GM19351 (cell line): ENCODE measurements around the gene SIGLEC8.
"Not testable (repeated sequence)": the region's sequence is repeated elsewhere in the genome, so short reads cannot be mapped to it uniquely, and the experiment has no call there.

Experiments
- ATAC-seq: cut with Tn5 transposase; IDR thresholded peaks from one replicate; pipeline ENCODE4 v1.9.1; 2021; ENCODE audit warnings: mild to moderate bottlenecking, moderate library complexity; ENCODE audit not compliant: unreplicated experiment

SIGLEC8 gene

DNA sequence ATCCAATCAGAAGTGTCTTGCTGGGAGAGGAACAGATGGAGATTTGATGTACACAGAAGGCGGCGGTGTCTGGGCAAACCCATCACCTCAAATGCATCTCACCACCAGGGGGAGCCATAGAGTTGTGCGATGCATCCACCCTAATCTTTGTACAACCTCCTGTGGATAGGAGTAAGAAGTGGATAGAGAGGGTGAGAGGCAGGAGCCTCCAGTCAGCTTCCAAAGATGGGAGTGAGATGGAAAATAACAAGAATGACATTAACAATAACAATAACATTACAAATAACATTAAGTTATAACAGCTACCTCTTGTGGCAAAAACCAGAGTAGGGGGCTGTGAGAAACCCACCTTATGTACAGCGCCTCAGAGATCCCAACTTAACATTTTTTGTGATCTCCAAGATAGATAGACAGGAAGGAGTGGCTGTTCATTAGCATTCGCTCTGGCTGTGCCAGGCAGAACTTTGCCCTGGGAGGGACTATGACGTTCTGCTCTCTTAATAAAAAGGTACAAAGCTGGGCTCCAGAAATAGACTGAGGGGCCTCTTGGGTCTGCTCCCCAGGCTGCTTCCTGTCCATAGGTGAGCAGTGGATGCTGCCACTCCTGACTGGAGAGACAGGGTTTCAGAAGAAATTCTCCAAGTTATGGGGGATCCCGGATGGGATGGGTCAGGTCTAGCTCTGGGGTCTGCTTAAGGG is 14.9 kb upstream of the SIGLEC8 start:
- no peak for ATAC-seq

DNA sequence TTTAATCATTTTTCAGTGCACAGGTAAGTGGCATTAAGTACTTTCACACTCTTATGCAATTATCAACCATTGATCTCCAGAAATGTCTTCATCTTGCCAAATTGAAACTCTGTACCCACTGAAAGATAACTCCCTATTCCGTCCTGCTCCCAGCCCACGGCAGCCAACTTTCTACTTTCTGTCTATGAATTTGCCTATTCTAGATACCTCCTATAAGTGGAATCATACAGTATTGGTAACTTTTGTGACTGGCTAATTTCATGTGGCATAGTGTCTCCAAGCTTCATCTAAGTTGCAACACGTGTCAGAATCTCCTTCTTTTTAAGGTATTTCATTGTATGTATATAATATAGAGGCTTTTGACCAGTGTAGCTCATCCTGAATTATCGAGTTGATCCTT is 14.4 kb upstream of the SIGLEC8 start:
- no peak for ATAC-seq

DNA sequence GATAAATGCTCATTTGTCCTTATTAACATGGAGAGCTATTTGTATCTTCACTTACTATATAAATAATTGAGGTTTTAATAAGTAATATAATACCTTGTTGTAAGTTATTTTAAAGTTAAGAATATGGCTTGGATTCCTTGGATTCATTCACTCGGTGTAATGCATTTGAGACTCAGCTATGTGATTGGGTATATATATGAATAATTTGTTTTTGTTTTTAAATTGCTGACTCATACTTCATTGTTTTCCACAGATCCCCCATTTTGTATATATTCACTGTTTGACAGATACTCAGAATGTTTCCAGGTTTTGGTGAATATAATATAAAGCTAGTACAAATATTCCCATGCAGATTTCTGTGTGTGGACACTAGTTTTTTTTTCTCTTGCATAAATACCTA is 13.3 kb upstream of the SIGLEC8 start:
- no peak for ATAC-seq

DNA sequence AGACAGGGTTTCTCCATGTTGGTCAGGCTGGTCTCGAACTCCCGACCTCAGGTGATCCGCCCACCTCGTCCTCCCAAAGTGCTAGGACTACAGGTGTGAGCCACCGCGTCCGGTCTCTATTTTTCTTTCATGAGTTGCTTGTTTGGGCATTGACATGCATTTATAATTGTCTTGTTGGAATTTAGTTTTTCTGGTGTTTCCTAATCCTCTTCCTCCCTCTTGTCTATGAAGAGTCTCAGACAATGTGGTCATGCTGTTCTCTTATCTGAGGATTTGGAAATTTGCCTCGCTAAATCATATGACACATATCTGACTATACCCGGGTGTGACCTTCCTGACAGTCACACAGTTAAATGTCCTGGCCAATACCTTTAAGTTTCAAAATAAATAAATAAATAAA is 12.7 kb upstream of the SIGLEC8 start:
- no peak for ATAC-seq

DNA sequence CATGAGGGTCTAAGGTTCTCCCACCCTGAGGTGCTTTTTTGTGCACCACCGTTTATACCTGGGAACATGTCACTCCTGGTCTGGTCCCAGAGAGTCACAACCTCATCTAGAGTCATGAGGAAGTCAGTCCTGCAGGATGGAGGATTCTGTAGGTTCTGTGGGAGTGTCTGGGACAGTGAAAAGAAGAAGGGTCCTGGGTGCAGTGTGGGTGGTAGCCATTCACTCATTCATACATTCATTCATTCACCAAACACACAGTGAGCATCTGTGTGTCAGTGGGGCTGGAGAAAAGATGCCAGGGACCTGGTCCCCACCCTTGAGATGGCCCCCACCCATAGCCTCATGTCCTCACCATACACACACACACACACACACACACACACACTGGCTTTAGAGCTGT is 11.4 kb upstream of the SIGLEC8 start:
- ATAC-seq: no peak

DNA sequence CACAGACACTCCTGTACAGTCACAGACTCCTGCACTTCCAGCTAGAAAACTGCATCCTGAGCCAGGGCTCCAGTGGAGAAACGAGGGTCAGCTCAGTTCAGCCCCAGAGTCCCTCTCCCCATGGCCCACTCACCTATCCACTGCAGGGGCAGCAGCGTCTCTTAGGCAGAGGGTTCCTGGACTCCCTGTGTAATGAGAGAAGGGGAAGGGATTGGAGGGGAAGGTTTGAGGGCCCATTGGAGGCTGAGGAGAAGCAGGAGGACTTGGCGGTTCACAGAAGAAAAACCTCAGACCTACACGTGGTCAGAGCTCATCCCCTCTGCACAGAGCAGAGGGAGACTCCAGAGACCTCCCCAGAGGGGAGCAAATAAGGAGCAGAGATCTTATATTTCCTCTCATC is 10.9 kb upstream of the SIGLEC8 start:
- no peak for ATAC-seq

DNA sequence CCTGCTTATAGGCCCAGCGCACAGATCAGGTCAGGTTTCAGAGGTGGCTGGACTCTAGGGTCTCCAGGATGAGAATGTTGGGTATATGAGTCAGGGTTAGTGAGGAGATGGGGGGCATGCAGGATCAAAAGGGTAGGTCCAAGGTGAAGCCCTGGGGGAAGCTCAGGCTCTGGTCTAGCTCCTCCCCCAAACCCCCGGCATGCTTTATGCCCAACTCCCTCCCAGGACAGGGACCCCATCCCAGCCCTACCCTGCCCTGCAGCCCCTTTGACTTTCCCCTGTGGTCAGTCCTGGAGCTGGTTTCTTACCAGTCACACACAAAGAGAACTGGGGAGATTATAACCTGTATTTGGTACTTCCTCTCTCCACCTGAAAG is 10.3 kb upstream of the SIGLEC8 start:
- ATAC-seq: no peak

DNA sequence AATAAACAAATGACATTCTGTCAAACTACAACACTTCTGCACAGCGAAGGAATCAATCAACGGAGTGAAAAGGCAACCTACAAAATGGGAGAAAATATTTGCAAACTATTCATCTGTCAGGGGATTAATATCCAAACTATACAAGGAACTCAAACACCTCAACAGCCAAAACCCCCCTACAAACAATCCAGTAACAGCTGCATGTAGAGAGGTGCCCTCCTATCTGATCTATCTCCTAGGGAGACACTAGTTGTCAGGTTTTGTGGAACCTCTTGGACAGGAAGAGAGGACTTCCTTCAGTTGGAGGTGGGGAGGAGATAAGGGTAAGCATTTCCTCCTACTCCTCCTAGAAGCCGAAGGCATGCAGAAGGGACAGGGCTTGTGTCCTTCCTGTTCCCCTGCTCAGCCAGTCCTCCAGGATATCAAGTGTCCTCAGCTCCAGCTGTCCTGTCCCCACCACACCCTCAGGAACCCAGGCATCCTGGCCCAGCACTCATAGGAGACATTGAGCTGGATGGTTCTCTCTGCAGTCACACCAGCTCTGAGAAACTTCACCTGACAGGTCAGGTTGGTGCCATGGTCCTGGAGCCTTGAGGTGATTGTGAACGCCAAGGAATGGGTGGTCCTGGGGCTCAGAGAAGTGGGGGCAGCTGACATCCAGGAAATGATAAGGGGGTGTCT is 9.8 kb upstream of the SIGLEC8 start:
- ATAC-seq: no peak

DNA sequence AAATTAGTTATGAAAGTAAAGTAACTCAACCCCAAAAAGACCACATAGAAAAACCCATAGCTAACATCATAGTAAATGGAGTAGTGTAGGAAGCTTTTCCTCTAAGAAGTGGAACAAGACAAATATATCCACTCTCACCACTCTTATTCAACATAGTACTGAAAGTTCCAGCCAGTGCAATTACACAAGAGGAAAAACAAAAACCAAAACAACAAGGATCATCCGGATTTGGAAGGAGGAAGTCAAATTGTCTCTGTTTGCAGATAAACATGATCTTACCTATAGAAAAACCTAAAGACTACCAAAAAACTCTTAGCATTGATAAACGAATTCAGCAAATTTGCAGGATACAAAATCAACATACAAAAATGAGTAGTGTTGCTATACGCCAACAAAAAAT is 8.5 kb upstream of the SIGLEC8 start:
- ATAC-seq: no peak

DNA sequence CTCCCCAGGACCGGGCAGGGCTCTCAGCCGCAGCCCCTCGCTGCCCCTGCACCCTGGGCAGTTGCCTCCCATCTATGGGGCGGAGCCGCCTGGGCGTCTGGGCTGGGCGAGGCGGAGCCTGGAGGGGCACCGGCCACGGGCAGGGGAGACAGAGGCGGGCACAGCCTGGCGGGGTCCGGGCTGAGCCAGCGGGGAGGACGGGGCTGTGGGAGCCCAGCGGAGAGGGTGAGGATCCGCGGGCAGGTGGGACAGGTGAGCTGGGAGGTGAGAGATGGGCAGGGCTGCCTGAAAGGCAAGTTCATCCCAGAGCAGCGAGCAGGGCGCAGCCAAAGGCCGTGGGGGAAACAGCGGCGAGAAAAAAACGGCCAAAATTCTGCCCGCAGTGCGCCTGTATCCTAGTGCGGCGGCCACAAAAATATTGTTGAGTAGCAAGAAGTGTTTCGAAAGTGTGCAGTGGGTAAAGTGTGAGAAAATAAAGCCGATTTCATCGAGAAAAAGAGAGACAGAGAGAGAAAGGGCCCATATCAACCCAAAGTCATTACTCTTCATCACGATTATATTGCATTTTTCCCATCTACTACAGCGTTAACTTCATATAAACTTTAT is 5.8 kb upstream of the SIGLEC8 start:
- not testable (repeated sequence) for ATAC-seq

DNA sequence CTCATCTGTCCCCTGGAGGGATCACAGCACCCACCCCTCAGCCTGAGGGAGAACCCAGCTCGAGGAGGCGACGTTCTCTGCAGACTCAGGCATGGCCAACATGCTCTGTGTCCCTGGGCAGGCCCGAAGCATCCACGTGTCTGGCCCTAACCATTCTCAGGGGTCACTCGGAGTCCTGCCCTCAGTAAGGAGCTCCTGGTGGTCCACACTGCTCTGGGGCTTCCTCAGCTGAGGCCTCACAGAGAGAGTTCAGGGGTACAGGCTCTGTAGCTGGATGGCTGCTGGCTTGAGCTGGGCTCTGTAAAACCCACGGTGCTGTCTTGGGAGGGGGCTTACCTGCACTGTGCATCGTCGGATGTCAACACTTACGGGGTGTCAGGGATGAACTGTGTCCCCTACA is 4.4 kb upstream of the SIGLEC8 start:
- ATAC-seq: no peak

DNA sequence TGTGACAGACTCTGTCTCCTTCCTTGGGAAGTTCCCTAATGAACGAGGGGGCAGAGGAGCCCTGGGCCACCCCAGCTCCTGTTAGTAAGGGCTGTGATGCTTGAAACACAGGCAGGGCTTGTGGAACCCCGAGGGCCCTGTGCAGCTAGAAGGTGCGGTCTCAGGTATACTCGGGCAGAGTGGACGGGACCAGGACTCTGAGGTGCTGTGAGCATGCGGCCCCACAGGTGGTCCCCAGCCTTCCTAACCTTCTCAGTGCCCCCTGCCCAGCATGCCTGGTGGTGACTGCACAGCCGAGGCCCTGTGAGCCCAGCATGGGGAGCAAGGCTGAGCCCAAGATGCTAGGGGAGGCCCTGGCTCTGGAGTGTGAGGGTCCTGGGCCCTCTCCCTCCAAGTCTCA is 4.0 kb upstream of the SIGLEC8 start:
- no peak for ATAC-seq

DNA sequence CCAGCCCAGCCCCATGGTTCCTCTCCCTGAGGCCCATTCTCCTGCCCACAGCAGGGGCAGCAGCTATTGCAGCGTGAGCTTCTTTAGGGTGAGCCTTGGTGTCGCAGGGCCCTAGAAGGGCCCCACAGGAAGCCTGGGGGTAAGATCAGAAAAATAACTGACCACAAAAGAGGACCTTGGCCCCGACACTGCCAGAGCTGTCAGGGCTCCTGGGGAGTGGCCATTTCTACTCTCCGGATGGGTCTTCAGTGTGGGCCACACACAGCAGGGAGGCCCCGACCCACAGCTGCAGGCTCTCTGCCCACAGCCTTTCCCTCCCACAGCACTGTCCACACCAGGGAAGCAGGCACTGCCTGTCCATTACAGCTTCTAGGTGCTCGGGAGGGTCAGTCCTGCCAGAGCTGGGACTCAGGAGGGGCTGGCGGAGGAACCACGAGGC is 3.5 kb upstream of the SIGLEC8 start:
- no peak for ATAC-seq

DNA sequence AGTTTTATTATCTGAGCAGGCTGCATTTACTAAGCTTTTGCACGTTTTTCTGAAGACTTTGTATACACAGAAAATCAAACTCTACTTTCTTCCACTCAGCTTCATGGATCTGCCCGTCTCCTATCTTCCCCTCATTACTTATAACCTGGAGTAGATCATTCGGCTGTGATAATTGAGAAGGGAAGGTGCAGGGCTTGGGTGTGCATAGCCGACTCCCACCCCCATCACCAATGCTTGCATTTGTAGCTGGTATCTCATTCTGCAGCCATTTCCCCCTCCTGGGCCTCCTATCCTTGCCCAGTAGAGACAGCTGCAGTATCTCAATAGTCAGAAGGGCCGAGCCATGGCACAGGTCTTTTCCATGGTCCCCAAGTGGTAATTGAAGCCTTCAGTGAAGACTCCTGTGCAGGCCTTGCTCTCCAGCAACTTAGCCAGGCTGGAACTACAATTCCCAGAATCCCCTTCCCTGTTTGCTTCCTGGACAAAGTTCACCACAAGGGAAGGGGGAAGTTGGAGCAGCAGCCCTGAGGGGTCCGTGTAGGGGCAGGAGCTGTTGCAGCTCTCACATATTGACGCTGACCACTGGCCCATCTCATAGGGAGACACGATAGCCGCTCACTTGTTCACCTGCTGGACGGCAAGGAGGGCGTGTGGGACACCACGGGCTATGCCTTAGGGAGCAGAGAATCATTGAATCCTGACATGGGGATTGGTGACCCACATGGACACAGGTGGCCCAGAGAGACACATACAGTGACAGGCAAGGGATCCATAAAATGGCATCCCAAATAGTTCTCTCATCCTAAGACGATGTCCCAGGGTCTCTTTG is 2.1 kb upstream of the SIGLEC8 start:
- no peak for ATAC-seq

DNA sequence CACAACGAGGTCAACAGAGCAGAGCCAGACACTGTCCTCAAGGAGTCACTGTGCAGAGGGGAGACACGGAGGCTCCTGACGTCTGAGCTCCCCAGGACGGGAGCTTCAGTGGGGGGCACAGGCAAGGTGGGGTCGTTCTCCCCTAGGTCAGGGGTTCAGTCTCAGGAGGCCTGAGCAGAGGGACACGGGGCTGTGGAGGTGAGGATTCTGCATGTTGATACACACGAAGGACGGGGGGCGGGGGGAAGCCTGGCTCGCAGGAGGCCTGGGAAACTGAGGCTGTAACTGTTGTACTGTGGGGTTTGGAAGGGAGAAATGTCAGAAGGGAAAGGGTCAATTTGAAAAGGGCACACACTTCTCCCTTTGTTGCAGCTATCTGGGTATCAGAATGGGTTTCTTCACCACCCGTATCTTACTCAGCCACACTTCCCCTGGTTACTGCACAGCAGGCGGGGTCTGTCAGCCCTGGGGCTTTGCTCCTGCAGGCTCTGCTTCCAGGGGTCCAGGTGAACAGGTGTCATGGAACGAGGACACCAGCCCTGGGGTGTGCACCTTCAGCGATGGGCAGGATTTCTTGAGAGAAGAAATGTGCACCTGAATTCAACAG is 748 bp upstream of the SIGLEC8 start:
- no peak for ATAC-seq

DNA sequence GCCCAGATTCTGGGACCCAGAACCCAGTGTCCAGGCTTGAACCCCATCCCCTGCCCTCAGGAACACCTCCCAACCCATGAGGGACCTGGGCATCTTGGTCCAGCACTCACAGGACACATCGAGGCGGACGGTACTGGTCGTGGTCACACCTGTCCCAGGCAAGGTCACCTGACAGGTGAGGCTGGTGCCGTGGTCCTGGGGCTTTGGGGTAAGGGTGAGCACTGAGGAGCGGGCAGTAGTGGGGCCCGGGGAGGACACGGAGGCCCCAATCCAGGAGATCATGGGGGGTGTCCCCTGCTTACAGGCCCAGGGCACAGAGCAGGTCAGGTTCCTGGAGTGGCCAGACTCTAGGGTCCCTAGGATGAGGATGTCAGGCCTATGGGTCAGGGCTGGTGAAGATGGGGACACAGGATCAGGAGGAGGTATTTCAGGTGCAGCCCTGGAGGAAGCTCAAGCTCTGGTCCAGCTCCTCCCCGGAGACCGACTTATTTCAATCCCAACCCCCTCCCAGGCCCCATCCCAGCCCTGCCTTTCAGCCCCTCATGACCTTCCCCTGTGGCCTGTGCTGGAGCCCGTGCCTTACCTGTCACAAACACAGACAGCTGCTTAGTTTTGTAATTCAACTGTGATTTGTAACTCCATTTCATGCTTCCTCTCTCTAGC is 772 bp downstream of the SIGLEC8 start:
- no peak for ATAC-seq

DNA sequence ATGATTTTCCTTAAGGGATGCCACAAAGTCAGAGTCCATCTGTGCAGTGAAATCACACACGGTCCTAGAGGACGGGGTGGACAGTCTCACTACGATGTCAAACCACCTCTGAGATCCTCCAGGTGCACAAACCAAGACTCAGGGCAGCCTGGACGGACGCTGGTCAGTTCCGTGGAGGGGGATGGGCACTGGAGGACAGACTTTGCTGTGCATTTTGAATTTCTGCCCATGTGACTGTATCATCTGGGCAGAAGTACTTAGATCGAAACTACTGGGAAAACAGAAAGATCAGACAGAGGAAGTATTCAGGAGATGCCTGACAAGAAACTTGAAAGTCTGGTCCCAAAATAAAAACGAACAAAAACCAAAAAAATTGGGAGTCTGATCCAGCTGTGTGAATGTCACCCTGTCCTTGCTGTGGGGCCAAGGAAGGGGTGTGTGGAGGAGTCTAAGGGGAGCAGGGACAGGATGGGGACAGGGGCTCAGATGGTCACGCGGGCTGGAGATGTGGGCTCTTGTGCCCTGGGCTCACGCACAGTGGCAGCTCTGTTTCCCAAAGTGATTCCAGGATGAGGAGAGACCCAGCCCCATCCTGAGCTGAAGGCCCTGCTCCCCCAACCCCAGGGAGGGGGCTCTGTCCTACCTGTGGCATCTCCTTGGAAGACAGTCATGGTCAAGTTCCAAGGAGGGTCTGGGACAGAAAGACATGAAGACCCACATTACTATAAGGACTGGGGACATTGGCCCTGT is 1.5 kb downstream of the SIGLEC8 start:
- ATAC-seq: no peak

DNA sequence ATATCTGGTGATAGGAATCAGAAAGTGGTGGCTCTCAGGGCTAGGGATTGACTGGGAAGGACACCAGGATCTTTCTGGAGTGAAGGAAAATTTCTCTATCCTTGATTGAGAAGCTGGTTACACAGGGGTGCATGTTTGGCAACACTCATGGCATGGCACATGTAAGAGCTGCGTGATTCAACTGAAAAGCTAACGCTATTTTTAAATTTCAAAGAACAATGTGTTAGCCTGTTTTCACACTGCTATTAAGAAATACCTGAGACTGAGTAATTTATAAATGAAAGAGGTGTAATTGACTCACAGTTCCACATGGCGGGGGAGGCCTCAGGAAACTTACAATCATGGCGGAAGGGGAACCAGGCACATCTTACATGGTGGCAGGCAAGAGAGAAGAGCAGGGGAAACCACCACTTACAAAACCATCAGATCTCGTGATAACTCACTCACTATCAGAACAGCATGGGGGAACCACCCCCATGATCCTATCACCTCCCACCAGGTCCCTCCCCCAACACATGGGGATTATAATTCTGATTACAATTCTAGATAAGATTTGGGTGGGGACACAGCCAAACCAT is 7.4 kb downstream of the SIGLEC8 start:
- ATAC-seq: no peak

DNA sequence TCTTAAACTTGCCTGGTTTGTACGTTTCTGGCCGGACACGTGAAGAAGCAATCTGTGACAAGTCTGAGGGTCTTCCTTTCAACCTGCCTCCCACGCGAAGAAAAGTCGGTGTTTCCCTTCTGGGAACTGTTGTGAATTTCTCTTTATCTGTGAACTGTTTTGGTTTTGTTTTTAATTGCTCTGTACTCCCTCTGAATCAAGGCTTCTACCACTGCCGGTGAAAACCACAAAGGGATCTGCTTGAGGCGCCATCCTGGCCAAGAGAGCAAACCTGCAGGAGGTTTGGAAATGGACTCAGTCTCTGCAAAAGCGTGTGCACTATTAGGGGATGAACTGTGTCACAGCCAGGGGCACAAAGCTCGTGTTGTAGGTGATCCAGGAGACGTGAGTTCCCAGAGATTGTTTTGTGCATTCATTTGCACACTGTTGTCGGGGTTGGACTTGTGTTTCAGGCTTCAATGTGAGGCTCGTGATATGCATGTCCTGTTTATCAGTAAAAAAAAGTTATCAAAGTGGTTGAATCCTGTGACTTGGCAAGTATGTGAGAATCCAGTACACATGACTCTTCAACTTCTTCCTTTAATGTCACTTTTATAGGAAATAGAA is 9.7 kb downstream of the SIGLEC8 start:
- no peak for ATAC-seq
